Esophagus squamous epithelium (tissue), 5 donors: ENCODE measurements around the gene FILIP1. TPM values are rescaled to one million over a fixed set of nuclear protein-coding genes. Genes with fewer than 3 reads are reported as not detected.

Experiments used
- DNase-seq: peaks from one replicate; lab custom pipeline; 2025; lab: John Stamatoyannopoulos, UW
- H3K27ac ChIP-seq, 4 donors: fragments of 200-600 bp; sonication (generic); one replicate each; pipeline ENCODE4 v1.5.1; 2016 to 2019; ENCODE audit warnings: mild to moderate bottlenecking in 1 of 4
- H3K27me3 ChIP-seq, 4 donors: fragments of 200-600 bp; sonication (generic); 1 replicate in 3 of 4; 2 replicates in 1 of 4; pipeline versions ENCODE4 v1.5.1 to v1.6.0; 2017 to 2021; ENCODE audit warnings: antibody characterized with exemption in 1 of 4
- H3K36me3 ChIP-seq, 3 donors: fragments of 200-600 bp; sonication (generic); one replicate each; pipeline ENCODE4 v1.5.1; 2016 to 2019
- H3K4me1 ChIP-seq, 3 donors: fragments of 200-600 bp; sonication (generic); one replicate each; pipeline ENCODE4 v1.5.1; 2017 to 2019
- H3K4me3 ChIP-seq, 4 donors: fragments of 200-600 bp; sonication (generic); 1 replicate in 3 of 4; 2 replicates in 1 of 4; pipeline ENCODE4 v1.5.1; 2016 to 2019; ENCODE audit warnings: mild to moderate bottlenecking in 2 of 4, moderate library complexity in 1 of 4
- H3K9me3 ChIP-seq, 3 donors: fragments of 200-600 bp; sonication (generic); one replicate each; pipeline ENCODE4 v1.5.1; 2016 to 2019
- POLR2A ChIP-seq, 4 donors: fragments of 450-650 bp; IDR thresholded peaks; one replicate each; pipeline ENCODE4 v1.6.1; 2017; ENCODE audit warnings: antibody characterized with exemption in 4 of 4, mild to moderate bottlenecking in 4 of 4, moderate library complexity in 3 of 4
- WGBS, 2 donors: methylation state at CpG; one replicate each; pipeline ENCODE4 v1.1.5; 2018; 5-methylcytosine and 5-hydroxymethylcytosine counted together
- intact Hi-C: fragments of 100-400 bp; cut with DNase I; formaldehyde crosslinking; loops from one replicate; pipeline ENCODE4 v1.15.0; 2022
- total RNA-seq, 4 donors: library from RNA; depleted of rRNA; stranded (reverse); fragments of >200 nt; gene quantifications; one replicate each; pipeline ENCODE4 v1.1.0, GENCODE V29; 2016
- TF ChIP-seq, protein P1 (sequence below), 6 experiments: fragments of 450-650 bp in 4 of 6; fragments of 200-600 bp in 2 of 6; sonication (generic) in 2 of 6; IDR thresholded peaks; one replicate each; pipeline ENCODE4 v1.5.1; 2016 to 2019; ENCODE audit warnings: antibody characterized with exemption in 6 of 6, mild to moderate bottlenecking in 4 of 6, moderate library complexity in 4 of 6
- donor health status: DM: yes; HTN: yes; CAD: no.

The FILIP1 gene
- total RNA-seq, 4 donors from 2014 or later, result 0.49 to 13.4 (median 2.3) TPM

DNA sequence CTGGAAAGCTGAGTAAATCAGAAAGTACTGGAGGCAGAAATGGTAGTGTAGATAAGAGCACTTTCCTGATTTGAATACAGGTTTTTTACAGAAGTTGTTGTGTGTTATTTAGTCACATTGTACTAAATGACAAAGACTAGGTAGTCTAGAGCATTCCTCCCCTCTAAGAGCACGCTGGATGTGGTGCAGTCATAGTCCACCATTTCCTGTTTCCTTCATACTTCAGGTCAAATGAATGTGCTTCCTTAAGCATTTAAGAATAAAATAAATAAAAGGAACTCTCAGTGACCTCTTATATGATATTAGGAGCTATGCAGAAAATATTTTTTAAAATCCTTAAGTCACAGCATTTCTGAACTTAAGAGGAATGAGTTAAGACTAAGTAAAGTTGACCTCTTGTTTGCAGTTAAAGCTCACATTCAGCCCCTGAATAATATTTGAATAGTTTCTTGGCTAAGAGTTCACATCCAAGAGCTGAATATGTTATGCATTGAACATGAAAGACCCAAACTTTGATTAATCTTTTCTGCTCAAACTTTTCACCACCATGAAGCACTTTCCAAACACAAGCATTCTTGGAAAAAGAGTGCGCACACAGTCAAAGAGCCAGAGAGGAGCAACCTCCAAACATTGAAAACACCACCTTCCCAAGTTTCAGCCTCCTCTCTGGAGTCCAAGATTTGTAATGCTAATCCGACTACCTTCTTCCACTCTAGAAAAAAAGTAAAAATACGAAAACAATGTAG, 155.6 kb downstream of the FILIP1 start:
- Histone ChIP-seq H3K27me3 (no peaks in the 10 kb centered on the region), H3K36me3 (no peaks in the 10 kb centered on the region), H3K27ac (no peak overlapping the region), H3K4me1 (peaks cover 0 to 28% (median 3%) of the 10 kb centered on the region in 3 donors), H3K9me3 (no peaks in the 10 kb centered on the region), H3K4me3 (no peak overlapping the region)
- 40 to 78% methylated on average over 4 of the region's 4 CpGs for WGBS, 2 donors
- no peak for DNase-seq
- intact Hi-C loops, result no loop called here
- no peak for TF ChIP-seq POLR2A (IDR thresholded peaks at IDR 0.05)
- TF ChIP-seq, protein P1, sequence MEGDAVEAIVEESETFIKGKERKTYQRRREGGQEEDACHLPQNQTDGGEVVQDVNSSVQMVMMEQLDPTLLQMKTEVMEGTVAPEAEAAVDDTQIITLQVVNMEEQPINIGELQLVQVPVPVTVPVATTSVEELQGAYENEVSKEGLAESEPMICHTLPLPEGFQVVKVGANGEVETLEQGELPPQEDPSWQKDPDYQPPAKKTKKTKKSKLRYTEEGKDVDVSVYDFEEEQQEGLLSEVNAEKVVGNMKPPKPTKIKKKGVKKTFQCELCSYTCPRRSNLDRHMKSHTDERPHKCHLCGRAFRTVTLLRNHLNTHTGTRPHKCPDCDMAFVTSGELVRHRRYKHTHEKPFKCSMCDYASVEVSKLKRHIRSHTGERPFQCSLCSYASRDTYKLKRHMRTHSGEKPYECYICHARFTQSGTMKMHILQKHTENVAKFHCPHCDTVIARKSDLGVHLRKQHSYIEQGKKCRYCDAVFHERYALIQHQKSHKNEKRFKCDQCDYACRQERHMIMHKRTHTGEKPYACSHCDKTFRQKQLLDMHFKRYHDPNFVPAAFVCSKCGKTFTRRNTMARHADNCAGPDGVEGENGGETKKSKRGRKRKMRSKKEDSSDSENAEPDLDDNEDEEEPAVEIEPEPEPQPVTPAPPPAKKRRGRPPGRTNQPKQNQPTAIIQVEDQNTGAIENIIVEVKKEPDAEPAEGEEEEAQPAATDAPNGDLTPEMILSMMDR (IDR thresholded peaks at IDR 0.05), result no peak

DNA sequence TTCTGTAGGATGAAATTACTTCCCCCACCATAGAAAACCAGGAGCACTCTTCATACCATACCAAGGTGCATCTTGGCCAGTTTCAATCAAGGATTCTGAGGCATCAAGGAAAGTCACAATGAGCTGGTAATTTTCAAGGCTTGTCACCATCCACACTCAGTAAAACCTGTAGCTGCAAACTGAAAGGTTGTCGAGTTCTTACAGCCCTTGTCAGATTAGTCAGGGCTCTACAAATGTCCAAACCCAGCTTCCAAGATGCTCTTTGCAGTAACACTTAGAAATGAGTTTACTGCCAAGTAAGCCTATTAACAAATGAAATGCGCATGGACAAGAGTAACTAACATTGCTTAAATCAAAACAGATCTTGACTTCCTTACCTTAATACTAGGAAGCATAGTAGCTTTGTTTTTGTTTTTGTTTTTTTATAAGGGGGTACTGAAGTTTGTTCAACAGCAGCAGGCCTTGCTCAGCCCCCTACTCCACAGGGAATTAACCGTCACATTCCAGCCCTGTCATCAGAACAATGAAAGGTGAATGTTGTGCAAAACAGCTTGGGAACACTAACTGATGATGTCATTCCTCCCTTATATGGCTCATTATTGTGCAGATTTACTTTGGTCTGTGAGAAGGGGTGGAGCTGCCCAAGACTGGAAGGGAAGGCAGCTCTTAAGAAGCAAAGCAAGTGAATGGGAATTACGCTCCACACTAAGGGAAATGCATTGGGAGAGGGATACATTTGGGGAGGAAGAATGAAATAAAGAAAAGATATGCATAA, 159.1 kb downstream of the FILIP1 start:
- Histone ChIP-seq H3K4me3 (peak overlapping the region in 1 of 4 donors; percentile 17), H3K4me1 (peaks cover 0 to 28% (median 3%) of the 10 kb centered on the region in 3 donors), H3K36me3 (no peaks in the 10 kb centered on the region), H3K27me3 (no peaks in the 10 kb centered on the region), H3K9me3 (no peaks in the 10 kb centered on the region), H3K27ac (peak overlapping the region in 3 of 4 donors; percentile 55 to 58 (median 58))
- no peak for DNase-seq
- TF ChIP-seq, protein P1 (IDR thresholded peaks at IDR 0.05), result no peak
- no peak for TF ChIP-seq POLR2A (IDR thresholded peaks at IDR 0.05)
- 46 to 50% methylated on average over 3 to 4 of the region's 4 CpGs for WGBS, 2 donors
- intact Hi-C loops, result no loop called here

DNA sequence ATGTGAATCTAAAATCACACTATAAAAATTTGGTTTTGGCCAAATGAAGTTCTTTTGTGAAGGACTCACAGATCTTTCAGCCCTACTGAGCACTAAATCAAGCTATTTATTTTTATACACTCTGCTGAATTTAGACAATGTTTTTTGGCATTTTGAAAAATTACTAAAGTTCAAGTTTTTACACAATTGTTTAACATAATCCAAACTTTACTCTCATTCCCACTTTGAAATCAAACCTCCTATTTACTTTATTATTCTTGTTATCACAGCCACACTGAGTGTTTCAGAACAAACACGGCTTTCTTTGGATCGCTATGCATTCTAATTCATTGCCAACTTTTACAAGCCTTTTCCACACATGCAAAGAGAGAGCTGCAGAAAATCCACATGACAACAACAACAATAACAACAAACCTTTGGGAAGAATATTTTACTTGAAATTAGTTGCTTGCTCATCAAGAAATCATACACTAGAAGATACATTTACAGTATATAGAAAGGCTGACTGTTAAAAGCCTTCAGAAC, 159.9 kb downstream of the FILIP1 start:
- intact Hi-C loops, result no loop called here
- WGBS, 2 donors, result 47 to 56% methylated on average over 2 of the region's 2 CpGs
- H3K27me3 ChIP-seq, result no peaks in the 10 kb centered on the region

DNA sequence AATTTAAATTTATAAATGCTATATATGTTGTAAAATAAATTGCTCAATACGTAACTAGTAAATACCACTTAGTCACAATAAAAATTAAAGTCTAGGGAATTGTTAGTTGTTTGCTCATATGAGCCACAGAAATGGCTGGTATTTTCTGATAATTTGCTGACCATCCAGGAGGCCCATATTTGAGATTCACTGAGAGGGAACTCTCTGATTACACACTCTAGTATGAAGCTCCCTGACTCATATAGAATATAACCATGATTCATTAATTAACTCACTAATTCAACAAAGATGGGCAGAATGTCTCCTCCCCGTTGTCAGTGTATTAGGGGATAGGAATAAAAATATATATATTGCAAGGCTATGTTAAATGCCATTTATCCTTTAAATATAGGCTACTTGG, 162.4 kb downstream of the FILIP1 start:
- Histone ChIP-seq H3K27me3 (no peaks in the 10 kb centered on the region), H3K4me3 (no peak overlapping the region), H3K9me3 (no peaks in the 10 kb centered on the region), H3K36me3 (no peaks in the 10 kb centered on the region), H3K27ac (no peak overlapping the region), H3K4me1 (peaks cover 0 to 24% (median 3%) of the 10 kb centered on the region in 3 donors)
- TF ChIP-seq, protein P1 (IDR thresholded peaks at IDR 0.05), result no peak
- no peak for TF ChIP-seq POLR2A (IDR thresholded peaks at IDR 0.05)
- no peak for DNase-seq
- 81 to 97% methylated on average over 2 of the region's 2 CpGs for WGBS, 2 donors
- intact Hi-C loops, result no loop called here

More for the DNA sequence above, 159.9 kb downstream of the FILIP1 start:
- peak overlapping the region in 3 of 4 donors; percentile 55 to 58 (median 58) for H3K27ac ChIP-seq
- H3K36me3 ChIP-seq, result no peaks in the 10 kb centered on the region
- DNase-seq, result no peak
- TF ChIP-seq, protein P1 (IDR thresholded peaks at IDR 0.05), result no peak
- no peak for TF ChIP-seq POLR2A (IDR thresholded peaks at IDR 0.05)
- no peaks in the 10 kb centered on the region for H3K9me3 ChIP-seq
- no peak overlapping the region for H3K4me3 ChIP-seq
- H3K4me1 ChIP-seq, result peaks cover 0 to 28% (median 3%) of the 10 kb centered on the region in 3 donors
